Endometrial microvascular endothelial cells (primary cell): ENCODE measurements around the gene BBOX1. TPM values are rescaled to one million over a fixed set of nuclear protein-coding genes. Genes with fewer than 3 reads are reported as not detected.
"Not testable (repeated sequence)": the region's sequence is repeated elsewhere in the genome, so short reads cannot be mapped to it uniquely, and the experiment has no call there.

Source experiments
- in situ Hi-C: cut with HindIII; loops from 2 replicates; pipeline ENCODE4 v1.10.0; 2017; ENCODE audit warnings: low sequenced_read_pairs, low pct_unique_long_range_greater_than_20kb; ENCODE audit errors: inconsistent ontology term
- total RNA-seq: library from RNA; depleted of rRNA; stranded (reverse); fragments of >200 nt; gene quantifications from one replicate; pipeline ENCODE4 v1.2.3, GENCODE V29; 2015; ENCODE audit errors: inconsistent ontology term

The BBOX1 gene, protein sequence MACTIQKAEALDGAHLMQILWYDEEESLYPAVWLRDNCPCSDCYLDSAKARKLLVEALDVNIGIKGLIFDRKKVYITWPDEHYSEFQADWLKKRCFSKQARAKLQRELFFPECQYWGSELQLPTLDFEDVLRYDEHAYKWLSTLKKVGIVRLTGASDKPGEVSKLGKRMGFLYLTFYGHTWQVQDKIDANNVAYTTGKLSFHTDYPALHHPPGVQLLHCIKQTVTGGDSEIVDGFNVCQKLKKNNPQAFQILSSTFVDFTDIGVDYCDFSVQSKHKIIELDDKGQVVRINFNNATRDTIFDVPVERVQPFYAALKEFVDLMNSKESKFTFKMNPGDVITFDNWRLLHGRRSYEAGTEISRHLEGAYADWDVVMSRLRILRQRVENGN
- not detected for total RNA-seq

GRCh38 chr11:27040302-27041115 is at the start of gene BBOX1:
TSS of gene BBOX1 (plus strand) at chr11:27040815. CDS start at chr11:27055431, 14,616 bp downstream.
- in situ Hi-C loops = no loop called here

DNA sequence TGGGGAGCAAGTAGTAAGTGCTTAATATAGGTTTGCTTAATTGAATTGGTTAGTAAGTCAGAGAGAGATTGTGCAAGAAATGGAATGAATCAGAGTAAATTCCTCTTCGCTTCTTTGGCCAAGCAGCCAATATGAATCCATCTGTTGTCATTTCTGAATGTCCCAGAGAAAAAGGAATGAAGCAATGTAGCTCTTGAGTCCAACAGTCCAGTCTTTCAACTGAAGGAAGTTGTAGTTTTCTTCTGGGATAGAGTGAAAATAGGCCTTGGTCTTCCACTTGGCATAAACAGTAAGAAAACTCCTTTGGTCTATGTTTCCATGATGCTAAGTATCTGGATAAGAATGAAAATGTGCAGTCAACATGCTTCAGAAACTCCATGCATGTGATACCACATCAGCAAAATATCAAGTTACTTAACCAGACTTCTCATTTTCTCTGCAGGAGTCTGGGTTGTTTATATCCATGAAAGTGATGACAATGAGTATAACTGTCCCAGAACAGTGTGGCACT is 48.5 kb upstream of the BBOX1 start:
- in situ Hi-C loops = no loop called here

DNA sequence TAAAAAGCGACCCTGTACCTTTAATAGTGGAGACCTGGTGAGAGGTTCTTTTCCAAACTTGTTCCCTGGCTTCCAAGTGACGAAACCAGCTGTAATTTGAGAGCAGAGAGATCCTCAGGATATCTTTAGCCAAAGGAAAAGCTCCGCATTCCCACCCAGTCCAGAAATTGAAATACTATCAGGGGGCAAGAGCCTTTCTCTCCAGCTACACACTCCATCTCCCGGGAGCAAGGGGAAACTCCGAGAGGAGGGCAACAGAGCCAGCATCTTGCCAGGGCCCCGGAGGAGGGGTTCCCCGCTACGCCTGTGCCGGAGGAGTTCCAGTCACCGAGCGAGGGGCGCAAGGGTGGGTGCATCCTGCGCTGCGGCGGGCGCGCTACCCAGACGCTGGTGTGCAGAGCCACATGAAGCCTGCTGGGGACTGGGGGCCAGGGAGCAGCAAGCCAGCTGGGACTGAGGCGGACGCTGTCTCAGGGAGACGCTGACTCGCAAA is 46.6 kb upstream of the BBOX1 start, which contains the start of gene FIBIN:
TSS of gene FIBIN (plus strand) at position 148 of the 493 bp plus-strand sequence. CDS start 415 bp downstream, outside the sequence.
- in situ Hi-C loops = no loop called here

DNA sequence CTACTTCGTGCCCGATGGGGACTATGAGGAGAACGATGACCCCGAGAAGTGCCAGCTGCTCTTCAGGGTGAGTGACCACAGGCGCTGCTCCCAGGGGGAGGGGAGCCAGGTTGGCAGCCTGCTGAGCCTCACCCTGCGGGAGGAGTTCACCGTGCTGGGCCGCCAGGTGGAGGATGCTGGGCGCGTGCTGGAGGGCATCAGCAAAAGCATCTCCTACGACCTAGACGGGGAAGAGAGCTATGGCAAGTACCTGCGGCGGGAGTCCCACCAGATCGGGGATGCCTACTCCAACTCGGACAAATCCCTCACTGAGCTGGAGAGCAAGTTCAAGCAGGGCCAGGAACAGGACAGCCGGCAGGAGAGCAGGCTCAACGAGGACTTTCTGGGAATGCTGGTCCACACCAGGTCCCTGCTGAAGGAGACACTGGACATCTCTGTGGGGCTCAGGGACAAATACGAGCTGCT is 46.0 kb upstream of the BBOX1 start:
- in situ Hi-C loops = no loop called here

DNA sequence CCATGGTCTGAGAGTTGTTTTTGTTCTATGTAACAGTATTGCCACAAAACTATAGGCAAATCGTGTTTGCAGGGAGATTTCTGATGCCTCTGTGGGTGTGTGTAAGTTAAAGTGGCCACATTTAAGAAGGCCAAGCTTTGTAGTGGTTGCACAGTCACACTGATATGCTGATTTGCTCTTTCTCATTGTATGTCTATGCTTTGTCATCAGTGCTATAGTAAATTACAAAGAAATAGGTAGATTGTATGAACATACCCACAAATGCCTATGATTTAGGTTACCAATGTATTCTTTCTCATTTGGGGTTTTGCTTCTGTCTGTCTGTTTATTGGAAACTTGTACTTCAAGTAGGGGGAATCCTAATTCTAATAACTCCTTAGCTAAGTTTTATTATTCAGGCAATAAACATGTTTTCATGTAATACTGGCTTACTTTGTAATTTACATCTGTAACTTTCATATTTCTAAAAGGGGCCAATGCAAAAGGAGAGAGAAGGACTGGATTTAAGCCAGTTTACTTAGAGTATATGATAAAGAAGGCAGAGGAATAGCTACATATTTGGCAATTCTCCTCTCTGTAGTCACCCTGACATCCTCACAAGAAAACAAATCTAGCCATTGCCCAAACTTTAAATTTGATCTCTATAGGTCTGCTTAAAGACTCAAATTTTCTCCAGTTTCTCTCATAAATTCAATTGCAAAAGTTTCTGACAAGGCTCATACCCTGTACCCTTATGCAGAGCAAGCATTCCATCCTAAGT is 44.7 kb upstream of the BBOX1 start:
- in situ Hi-C loops = no loop called here

GRCh38 chr11:26997378-26997777 is 43.2 kb upstream of the BBOX1 start:
- in situ Hi-C loops = no loop called here

- in situ Hi-C loops = not testable (repeated sequence)
Measured at GRCh38 chr11:27001136-27001730, 39.4 kb upstream of the BBOX1 start.

GRCh38 chr11:27002431-27002830 is 38.2 kb upstream of the BBOX1 start:
- in situ Hi-C loops = no loop called here

DNA sequence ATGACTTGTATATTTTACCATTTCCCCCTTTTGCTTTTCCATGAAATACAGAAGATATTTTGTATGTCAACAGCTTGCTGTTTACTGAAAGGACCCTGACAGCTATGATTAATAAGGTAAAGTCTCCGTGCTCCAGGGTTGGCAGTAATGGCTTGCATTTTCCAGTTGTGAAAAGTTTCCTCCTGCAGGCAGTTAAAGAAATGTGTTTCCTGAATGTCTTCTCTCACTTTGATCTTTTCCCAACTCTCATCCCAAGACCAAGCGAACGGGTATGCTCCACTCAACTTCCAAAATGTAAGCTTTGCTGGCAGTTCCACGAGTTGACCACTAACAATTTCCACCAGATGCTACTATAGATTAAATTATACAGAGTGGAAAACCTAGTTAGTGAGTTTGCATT is 37.8 kb upstream of the BBOX1 start:
- in situ Hi-C loops = no loop called here

GRCh38 chr11:27004103-27004502 is 36.5 kb upstream of the BBOX1 start:
- in situ Hi-C loops = no loop called here

GRCh38 chr11:27008811-27009535 is 31.6 kb upstream of the BBOX1 start:
- in situ Hi-C loops = no loop called here

DNA sequence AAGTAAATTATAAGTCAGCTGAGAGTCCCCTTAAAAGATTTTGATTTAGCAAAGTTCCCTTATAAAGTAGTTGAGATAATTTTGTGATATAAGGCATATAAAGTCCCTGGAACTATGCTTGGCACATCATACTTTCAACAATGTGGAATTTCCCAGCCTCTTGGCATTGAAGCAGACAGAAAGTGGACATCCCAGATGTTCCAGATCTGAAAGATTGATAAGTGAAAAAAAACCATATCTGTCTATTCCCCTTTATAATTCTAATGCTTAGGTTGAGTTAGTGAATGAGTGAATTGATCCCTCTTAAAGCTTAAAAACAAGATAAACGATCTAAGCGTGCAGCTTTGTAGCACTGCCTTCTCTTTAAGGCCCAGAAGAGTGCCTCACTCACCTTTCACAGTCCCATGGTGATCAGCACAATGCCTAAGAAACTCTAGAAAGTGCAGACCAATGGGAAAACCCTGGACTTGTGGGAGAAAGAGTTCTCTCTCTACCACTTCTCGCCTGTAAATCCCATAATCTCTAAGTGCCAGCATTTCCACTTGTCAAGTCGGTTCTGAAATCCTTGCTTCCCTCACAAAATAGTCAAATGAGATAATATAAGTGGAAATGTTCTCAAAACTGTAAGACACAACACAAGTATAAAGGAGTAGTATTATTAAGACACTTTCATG is 28.9 kb upstream of the BBOX1 start:
- in situ Hi-C loops = no loop called here

DNA sequence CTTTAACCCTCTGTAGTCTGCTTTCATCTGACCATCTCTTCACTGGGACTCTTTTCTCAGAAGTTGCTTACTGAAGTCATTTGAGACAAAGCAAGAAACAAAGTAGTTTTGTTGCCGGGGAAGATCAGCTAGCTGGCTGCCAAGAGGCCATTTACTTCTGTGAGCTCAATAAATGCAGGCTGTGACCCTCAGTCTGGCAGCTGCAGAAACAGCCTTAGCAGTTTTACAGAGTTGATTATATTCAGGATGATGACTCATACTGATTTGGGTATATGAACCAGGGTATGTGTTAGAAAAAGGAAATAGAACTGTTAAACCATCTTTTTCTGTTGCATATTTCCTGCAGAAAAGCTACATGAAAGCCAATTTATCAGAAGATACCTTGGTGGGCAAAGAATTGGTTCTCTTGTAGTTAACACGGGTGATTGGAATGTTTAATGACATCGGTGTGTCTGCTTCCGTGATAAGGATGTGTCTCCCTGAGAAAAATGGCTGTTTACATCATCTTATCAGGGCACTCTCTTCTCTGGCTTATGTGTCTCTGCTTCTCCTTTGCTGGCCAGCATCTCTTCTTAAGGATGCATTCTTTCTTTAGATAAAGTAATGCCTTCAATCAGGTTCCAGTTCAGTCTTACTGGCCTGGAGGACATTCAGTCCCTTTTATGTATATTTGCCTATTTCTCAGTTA is 28.2 kb upstream of the BBOX1 start:
- in situ Hi-C loops = no loop called here

DNA sequence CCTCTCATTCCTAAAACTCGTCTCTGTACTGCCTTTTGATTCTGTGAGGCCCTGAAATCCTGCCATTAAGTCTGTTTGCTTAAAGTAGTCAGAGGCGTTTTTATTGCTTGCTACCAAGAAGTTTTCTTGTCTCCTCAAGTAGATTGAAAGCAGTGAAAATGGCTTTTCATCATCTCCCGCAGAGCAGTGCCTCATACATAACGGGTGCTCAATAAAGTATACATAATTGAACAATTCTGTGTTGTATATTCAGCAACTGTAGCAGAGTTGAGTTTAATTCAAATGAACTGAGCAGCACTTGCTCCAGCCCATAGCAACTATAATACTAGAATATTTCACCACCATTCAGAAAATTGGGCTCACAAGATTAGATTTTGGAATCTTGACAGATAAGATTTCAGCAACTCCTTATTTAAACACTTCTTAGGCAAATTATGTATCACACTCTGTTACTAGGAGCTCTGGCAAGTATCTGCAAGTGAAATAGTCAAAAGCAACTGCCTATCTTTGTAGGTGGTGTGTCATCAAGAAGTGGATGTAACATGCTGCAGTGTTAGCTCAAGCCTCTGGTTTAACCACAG is 26.7 kb upstream of the BBOX1 start:
- in situ Hi-C loops = no loop called here

DNA sequence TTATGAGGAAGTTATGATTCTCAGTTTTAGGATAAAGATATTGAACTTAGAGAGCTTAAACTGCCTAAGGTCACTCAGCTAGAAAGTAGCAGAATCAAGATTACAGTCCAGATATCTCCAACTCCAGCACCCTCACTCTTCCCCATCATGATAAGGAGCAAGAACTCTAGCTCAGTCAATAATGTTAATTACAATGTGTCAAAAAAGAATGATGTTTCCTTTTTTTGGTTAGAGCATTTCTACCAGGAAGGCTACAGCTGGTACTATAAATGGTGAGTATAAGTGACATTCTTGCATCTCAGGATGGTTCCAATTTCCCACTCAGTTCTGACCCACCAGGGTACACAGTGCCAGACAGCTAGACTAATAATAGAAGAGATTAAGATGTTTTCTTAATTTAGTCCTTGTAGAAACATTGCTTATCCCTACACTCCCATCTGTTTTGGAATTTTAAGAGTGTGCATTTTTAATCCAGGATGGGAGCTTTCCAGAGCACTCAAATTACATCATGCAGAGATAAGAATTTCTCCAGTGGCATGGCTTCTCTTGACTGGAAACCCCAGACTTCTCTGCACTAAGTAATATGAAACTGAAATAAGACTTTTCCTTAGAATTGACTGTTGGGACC is 21.6 kb upstream of the BBOX1 start:
- in situ Hi-C loops = no loop called here

GRCh38 chr11:27020751-27021150 is 19.9 kb upstream of the BBOX1 start:
- in situ Hi-C loops = no loop called here
